Fibroblast of skin of left biceps (primary cell): Measurements from ENCODE around the gene ATCAY.

Source experiments
- DNase-seq, 2 experiments: peaks; one replicate each; pipeline ENCODE4 v3.0.0-alpha.2; 2013; ENCODE audit warnings: low read depth in 2 of 2

Gene ATCAY

DNA sequence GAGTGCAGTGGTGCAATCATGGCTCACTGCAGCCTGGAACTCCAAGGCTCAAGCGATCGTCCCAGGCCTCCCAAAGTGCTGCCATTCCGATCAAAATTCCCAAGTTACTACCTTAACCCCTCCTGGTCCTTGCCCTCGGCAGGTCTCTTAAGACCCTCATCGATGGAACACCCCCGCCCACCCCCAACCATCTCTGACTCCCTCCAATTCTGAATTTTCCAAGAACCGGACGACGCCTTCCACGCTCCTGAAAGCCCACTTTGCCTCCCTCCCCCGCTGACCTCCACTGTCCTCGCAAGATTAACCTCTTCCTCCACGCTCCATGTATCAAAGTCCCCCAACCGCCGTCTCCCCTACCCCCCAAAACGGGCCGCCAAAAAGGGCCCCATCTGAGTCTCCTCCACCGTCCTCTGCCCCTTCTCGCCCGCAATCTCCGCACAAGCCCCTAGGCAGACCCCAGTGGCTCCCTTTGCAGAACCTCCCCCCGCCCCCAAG, 89.9 kb downstream of the ATCAY start:
- DNase-seq = no peak

DNA sequence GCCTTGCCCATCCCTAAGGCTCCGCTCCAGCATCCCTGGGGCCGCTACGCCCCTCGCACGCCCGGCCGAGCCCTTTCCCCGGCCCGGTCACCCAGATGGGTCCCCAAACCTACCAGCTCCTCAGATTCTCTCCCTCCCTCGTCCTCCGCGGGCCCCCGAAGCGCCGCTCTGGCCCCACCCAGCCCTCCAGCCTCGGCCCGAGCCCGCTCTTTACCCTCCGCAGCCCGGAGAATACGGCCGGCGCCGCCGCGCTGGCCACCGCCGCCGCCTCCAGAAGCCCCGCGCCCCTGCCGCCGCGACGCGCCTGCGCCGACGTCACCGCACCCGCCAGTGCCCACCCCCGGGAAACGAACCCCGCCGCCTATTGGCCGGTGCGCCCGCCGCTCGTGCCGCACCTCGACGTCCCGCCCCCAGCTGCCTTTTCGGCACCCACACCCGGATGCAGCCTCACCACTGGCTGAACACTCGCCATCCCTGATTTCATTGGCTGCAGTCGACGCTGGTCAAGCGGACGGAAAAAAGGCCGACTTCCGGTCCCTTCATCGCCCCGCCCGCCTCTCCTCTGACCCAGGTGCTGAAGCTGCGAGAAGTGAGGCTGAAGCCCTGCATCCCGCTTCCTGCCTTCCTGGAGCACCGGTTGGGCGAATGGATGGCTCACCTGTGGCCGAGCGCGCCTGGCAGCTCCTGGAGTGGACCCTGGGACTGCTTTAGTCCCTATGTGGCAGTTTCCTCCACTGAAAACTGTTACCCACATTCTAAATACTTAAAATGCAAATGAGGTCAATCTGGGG, 90.5 kb downstream of the ATCAY start, which contains the start of gene DAPK3:
TSS of gene DAPK3 (minus strand) at position 292 of the 791 bp plus-strand sequence. CDS start 1,364 bp downstream, outside the sequence.
- DNase-seq = peak; percentile 93 to 94

DNA sequence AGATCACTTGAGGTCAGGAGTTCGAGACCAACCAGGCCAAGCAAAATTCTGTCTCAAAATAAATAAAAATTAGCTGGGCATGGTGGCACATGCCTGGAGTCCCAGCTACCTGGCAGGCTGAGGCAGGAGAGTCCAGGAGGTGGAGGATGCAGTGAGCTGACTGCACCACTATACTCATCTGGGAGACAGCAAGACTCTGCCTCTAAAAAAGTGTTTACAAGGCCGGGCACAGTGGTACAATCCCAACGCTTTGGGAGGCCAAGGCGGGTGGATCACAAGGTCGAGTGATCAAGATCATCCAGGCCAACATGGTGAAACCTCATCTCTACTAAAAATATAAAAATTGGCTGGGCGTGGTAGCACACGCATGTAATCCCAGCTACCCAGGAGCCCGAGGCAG, 94.7 kb downstream of the ATCAY start:
- no peak for DNase-seq

DNA sequence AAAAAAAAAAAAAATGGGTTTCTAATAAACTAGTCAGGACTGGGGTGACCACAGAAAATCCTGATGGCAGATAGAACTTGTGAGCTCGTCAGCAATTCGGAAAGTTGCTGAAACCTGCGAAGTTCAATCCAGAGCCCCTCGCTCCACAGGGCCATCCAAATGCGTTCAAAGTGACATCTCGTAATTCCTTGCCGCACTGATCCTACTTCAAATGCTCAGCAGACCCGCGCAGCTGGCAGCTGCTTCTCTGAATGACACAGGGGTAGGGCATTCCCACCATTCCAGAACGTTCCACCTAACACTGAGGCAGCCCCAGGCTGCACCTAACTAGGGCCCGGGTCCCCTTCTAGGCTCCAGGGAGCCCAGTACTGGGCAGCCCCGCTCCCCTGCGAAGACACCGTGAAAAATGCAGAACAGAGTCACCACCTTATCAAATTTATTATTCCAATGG, 95.2 kb downstream of the ATCAY start:
- DNase-seq = no peak

DNA sequence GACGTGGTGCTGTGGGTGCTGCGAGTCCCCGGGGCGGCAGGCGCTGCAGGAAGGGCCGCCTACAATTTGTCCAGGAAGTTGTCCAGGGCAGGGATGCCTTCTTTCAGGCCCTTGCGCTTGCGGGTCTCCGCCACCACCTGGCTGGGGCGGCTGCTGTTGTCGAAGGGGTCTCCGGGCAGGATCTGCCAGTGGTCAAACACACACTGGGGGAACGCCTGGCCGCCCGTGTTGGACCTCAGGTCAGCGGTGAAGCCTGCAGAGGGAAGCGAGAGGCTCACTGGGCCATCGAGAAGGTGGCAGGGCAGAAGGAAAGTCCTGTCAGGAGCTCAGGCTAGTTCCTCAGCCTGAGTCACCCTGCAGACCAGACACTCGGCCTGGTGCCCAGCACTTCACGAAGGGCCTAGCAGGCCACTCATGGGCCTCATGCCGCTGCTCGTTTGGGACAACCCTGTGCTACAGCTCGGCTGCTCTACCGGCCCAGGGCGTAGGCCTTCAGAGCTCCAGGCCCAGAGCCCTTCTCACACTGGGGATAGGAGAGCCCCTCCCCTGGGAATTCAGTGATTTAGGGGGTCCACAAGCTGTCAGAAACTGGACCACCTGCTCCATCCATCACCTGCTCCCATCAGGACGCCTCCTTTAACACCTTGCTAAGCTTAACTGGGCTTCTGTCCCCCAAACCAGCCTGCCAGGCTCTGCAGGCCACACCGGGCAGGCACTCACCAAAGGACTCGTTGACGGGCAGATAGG, 96.2 kb downstream of the ATCAY start:
- no peak for DNase-seq
